ENCODE measurements around the gene HEATR3. TPM values are rescaled to one million over a fixed set of nuclear protein-coding genes. Genes with fewer than 3 reads are reported as not detected.

The HEATR3 gene
- total and polyA plus RNA-seq, 2 donors (not counting 1 experiment from before 2014, with no cell fraction given): 18.0 to 21.0 TPM

GRCh38 chr16:50086176-50086575, 20.4 kb downstream of the HEATR3 start:
- H3K79me2 ChIP-seq (ENCODE audit: control insufficient read depth, insufficient read depth, low read length): no peaks in the 10 kb centered on the region
- ATAC-seq (ENCODE audit: low read depth) (no peak), DNase-seq (no peak)
- Mint-ChIP-seq H3K4me1 (no peaks in the 10 kb centered on the region), H3K4me3 (no peak overlapping the region), H3K27me3 (no peaks in the 10 kb centered on the region), H3K27ac (no peak overlapping the region), H3K9me3 (ENCODE audit: insufficient read depth) (no peaks in the 10 kb centered on the region)
- no peak for TF ChIP-seq EZH2 (IDR thresholded peaks at IDR 0.05; ENCODE audit: borderline replicate concordance, insufficient read depth, low read depth, low read length, poor library complexity, severe bottlenecking)
- TF ChIP-seq, protein P1, sequence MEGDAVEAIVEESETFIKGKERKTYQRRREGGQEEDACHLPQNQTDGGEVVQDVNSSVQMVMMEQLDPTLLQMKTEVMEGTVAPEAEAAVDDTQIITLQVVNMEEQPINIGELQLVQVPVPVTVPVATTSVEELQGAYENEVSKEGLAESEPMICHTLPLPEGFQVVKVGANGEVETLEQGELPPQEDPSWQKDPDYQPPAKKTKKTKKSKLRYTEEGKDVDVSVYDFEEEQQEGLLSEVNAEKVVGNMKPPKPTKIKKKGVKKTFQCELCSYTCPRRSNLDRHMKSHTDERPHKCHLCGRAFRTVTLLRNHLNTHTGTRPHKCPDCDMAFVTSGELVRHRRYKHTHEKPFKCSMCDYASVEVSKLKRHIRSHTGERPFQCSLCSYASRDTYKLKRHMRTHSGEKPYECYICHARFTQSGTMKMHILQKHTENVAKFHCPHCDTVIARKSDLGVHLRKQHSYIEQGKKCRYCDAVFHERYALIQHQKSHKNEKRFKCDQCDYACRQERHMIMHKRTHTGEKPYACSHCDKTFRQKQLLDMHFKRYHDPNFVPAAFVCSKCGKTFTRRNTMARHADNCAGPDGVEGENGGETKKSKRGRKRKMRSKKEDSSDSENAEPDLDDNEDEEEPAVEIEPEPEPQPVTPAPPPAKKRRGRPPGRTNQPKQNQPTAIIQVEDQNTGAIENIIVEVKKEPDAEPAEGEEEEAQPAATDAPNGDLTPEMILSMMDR (IDR thresholded peaks at IDR 0.05): no peak
- H3K27me3 ChIP-seq (replicated peaks in 1 of 4; ENCODE audit: control extremely low read depth in 1 of 4, control insufficient read depth in 3 of 4, insufficient read depth in 4 of 4, low read length in 3 of 4): no peaks in the 10 kb centered on the region
- ChIA-PET POLR2A (no interaction called here), CTCF (no interaction called here)
- H3K9ac ChIP-seq (ENCODE audit: low read length): no peak overlapping the region
- H4K20me1 ChIP-seq (ENCODE audit: control insufficient read depth, insufficient read depth, low read length, poor library complexity, severe bottlenecking): no peaks in the 10 kb centered on the region
- WGBS (ENCODE audit: insufficient coverage): 97% methylated on average over 4 of the region's 6 CpGs
- H3K4me2 ChIP-seq (replicated peaks; ENCODE audit: low read depth, low read length, poor library complexity, severe bottlenecking): no peak overlapping the region
- no peak overlapping the region for H2AFZ ChIP-seq (ENCODE audit: insufficient read depth, low read depth, low read length, poor library complexity, severe bottlenecking)
- intact Hi-C loops (cut with micrococcal nuclease): no loop called here
- no peaks in the 10 kb centered on the region for H3K4me1 ChIP-seq (ENCODE audit: control insufficient read depth in 2 of 2, insufficient read depth in 2 of 2, low read length in 2 of 2)
- H3K4me3 ChIP-seq (ENCODE audit: control extremely low read depth in 1 of 5, extremely low read depth in 1 of 5, insufficient read depth in 1 of 5, low read depth in 2 of 5, low read length in 4 of 5): no peak overlapping the region
- peaks cover 0 to 41% of the 10 kb centered on the region in 2 experiments for H3K36me3 ChIP-seq (replicated peaks in 1 of 2; ENCODE audit: control extremely low read depth in 1 of 2, control insufficient read depth in 1 of 2, extremely low read depth in 1 of 2, insufficient read depth in 2 of 2, low read length in 1 of 2)
- no peaks in the 10 kb centered on the region for H3K9me3 ChIP-seq (ENCODE audit: control extremely low read depth in 1 of 3, control insufficient read depth in 2 of 3, insufficient read depth in 1 of 3, low read length in 2 of 3)
- H3K27ac ChIP-seq (ENCODE audit: low read length in 2 of 2): no peak overlapping the region

- Histone ChIP-seq H3K4me2 (replicated peaks; ENCODE audit: low read depth, low read length, poor library complexity, severe bottlenecking) (no peak overlapping the region), H3K9ac (ENCODE audit: low read length) (no peak overlapping the region), H3K4me3 (ENCODE audit: control extremely low read depth in 1 of 5, extremely low read depth in 1 of 5, insufficient read depth in 1 of 5, low read depth in 2 of 5, low read length in 4 of 5) (no peak overlapping the region), H3K4me1 (ENCODE audit: control insufficient read depth in 2 of 2, insufficient read depth in 2 of 2, low read length in 2 of 2) (no peaks in the 10 kb centered on the region), H3K27me3 (replicated peaks in 1 of 4; ENCODE audit: control extremely low read depth in 1 of 4, control insufficient read depth in 3 of 4, insufficient read depth in 4 of 4, low read length in 3 of 4) (no peaks in the 10 kb centered on the region), H4K20me1 (ENCODE audit: control insufficient read depth, insufficient read depth, low read length, poor library complexity, severe bottlenecking) (no peaks in the 10 kb centered on the region), H3K36me3 (replicated peaks in 1 of 2; ENCODE audit: control extremely low read depth in 1 of 2, control insufficient read depth in 1 of 2, extremely low read depth in 1 of 2, insufficient read depth in 2 of 2, low read length in 1 of 2) (peaks cover 0 to 39% of the 10 kb centered on the region in 2 experiments), H3K9me3 (ENCODE audit: control extremely low read depth in 1 of 3, control insufficient read depth in 2 of 3, insufficient read depth in 1 of 3, low read length in 2 of 3) (no peaks in the 10 kb centered on the region), H3K79me2 (ENCODE audit: control insufficient read depth, insufficient read depth, low read length) (no peaks in the 10 kb centered on the region), H2AFZ (ENCODE audit: insufficient read depth, low read depth, low read length, poor library complexity, severe bottlenecking) (no peak overlapping the region), H3K27ac (ENCODE audit: low read length in 2 of 2) (no peak overlapping the region)
- H3K27me3 Mint-ChIP-seq: no peaks in the 10 kb centered on the region
- H3K9me3 Mint-ChIP-seq (ENCODE audit: insufficient read depth): no peaks in the 10 kb centered on the region
- ATAC-seq (ENCODE audit: low read depth) (no peak), DNase-seq (no peak)
- no peak overlapping the region for H3K4me3 Mint-ChIP-seq
- no peak overlapping the region for H3K27ac Mint-ChIP-seq
- intact Hi-C loops (cut with micrococcal nuclease): no loop called here
- POLR2A ChIA-PET: no interaction called here
- H3K4me1 Mint-ChIP-seq: no peaks in the 10 kb centered on the region
- TF ChIP-seq EZH2 (IDR thresholded peaks at IDR 0.05; ENCODE audit: borderline replicate concordance, insufficient read depth, low read depth, low read length, poor library complexity, severe bottlenecking): no peak
- TF ChIP-seq, protein P1 (IDR thresholded peaks at IDR 0.05): no peak
- WGBS (ENCODE audit: insufficient coverage): 100% methylated on average over 2 of the region's 3 CpGs
- CTCF ChIA-PET: no interaction called here
Measured at GRCh38 chr16:50088302-50088701, 22.5 kb downstream of the HEATR3 start.
